GM21737 (cell line): ENCODE measurements around the gene MLXIPL.
"Not testable (repeated sequence)": the region's sequence is repeated elsewhere in the genome, so short reads cannot be mapped to it uniquely, and the experiment has no call there.

Experiments
- ATAC-seq: cut with Tn5 transposase; IDR thresholded peaks from one replicate; pipeline ENCODE4 v1.9.1; 2021; ENCODE audit warnings: mild to moderate bottlenecking, moderate library complexity; ENCODE audit not compliant: unreplicated experiment

The MLXIPL gene

GRCh38 chr7:73645643-73646174 is 21.4 kb upstream of the MLXIPL start:
- ATAC-seq: no peak

DNA sequence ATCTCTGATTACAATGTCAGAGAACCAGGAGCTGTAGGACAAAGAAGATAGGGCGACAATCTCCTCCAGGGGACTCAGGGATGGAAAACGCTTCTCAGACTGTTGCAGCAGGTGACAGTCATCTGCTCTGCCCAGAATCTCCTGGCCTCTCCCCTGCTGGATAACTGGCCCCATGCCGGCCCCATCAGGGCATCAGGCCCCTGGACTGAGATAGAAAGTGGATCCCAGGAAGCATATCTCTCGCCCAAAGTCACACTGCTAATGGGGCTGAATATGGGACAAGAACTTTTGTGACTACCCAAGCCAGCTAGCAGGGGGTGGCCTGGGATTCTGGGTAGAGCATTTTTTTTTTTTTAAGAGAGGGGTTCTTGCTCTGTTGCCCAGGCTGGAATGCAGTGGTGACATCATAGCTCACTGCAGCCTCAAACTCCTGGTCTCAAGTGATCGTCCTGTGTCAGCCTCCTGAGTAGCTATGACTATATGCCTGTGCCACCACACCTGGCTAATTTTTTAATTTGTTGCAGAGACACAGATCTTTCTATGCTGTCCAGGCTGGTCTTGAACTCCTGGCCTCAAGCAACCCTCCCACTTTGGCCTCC is 20.5 kb upstream of the MLXIPL start:
- ATAC-seq: no peak

- no peak for ATAC-seq
Observed at GRCh38 chr7:73642834-73643233, 18.5 kb upstream of the MLXIPL start.

DNA sequence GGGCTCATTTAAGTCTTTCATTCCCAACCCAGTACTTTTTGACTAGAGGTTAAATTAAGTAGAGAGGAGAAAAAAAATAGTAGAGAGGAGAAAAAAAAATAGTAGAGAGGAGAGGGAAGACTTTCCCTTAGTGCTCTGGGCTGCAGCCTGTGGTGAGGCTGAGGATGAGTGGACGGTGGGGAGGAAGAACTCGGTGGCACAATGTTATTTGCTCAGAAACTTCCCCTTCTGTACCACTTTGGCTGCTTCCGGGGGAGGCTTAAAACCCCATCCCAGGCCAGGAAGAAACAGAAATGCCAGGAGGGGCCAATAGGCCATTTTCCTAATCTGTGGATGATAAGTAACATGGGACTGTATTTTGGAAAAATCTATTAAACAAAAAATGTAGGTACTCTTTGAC is 14.6 kb upstream of the MLXIPL start:
- ATAC-seq: no peak

- no peak for ATAC-seq
Observed at GRCh38 chr7:73635428-73636200, 11.3 kb upstream of the MLXIPL start.

- no peak for ATAC-seq
Observed at GRCh38 chr7:73633844-73634243, 9.5 kb upstream of the MLXIPL start.

- no peak for ATAC-seq
Observed at GRCh38 chr7:73633323-73633722, 9.0 kb upstream of the MLXIPL start.

DNA sequence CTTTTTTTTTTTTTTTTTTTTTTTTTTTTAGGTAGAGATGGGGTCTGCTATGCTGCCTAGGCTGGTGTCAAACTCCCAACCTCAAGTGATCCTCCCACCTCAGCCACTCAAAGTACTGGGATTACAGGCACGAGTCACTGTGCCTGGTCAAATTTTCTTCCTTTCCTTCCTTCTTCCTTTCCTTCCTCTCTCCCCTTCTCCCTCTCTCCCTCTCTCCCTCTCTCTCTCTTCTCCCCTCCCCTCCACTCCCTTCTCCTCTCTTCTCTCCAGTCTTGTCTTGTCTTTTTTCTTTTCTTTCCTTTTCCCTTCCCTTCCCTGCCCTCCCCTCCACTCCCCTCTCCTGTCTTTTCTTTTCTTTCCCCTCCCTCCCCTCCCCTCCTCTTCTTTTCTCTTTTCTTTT is 7.2 kb upstream of the MLXIPL start:
- no peak for ATAC-seq

- no peak for ATAC-seq
Observed at GRCh38 chr7:73628504-73628903, 4.2 kb upstream of the MLXIPL start.

- ATAC-seq: no peak
Observed at GRCh38 chr7:73626814-73627213, 2.5 kb upstream of the MLXIPL start.

DNA sequence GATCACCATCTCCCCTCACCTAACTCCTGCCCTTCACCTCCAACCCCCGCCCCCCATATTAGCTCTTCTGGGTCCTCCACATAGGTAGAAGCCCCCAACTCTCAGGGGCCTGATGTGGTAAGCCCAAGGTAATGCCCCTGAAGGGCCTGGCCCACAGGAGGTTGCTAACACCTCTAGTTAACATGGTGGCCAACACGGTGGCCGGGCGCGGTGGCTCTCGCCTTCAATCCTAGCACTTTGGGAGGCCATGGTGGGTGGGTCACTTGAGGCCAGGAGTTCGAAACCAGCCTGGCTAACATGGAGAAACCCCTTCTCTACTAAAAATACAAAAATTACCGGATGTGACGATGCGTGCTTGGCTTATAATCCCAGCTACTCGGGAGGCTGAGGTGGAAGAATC is 954 bp upstream of the MLXIPL start:
- ATAC-seq: no peak

DNA sequence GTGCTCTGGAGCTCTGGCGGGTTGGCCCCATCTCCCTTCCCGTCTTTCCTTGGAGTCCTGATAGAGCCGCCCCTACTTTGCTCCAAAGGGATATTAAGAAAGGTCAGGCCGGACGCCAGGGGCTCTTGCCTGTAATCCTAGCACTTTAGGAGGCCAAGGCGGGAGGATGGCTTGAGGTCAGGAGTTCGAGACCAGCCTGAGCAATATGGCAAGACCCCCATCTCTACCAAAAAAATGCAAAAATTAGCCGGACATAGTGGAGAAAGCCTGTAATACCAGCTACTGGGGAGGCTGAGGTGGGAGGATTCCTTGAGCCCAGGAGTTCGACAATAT is 313 bp upstream of the MLXIPL start:
- ATAC-seq: no peak

DNA sequence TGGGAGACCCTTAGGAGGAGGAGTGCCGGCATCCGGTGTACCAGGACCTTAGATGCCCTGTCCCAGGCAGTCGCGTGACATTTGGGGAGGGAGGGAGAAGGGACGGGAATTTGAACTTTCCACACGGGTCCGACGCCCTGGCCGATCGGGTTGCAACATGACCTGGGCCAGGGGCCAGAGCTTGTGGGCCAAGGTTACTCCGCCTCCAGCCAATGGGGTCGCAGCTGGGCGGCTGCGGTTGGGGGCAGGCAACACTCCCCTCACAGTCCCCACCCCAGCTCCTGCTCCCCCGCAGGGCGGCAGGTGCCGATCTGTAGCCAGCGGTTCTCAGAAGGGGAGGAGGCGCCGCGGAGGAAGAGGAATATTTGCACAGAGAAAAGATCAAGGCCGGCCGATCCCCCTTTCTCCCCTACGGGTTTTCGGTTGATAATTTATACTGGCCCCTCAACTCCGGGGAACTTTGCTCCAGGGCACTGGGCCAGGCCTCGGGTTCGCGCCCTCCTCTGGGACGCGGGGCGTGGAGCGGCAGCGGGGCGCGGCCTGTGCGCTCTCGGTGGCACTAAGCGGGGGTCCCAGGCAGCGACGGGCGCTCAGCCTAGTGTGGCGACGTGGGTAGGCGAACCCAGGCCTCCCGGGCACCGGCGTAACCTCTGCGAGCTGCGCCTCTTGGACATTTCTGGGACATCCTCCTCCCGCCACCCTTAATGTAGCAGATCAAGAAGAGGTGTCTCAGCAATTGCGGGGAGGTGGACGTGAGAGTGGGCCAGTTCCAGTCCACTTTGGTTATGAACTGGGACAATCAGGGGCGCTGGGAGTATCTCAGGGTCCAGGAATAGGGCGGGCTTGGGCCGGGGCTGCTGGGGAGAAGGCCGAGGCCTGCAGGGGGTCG is 1.2 kb downstream of the MLXIPL start:
- ATAC-seq: no peak

- ATAC-seq: no peak
Observed at GRCh38 chr7:73622527-73622908, 1.8 kb downstream of the MLXIPL start.

DNA sequence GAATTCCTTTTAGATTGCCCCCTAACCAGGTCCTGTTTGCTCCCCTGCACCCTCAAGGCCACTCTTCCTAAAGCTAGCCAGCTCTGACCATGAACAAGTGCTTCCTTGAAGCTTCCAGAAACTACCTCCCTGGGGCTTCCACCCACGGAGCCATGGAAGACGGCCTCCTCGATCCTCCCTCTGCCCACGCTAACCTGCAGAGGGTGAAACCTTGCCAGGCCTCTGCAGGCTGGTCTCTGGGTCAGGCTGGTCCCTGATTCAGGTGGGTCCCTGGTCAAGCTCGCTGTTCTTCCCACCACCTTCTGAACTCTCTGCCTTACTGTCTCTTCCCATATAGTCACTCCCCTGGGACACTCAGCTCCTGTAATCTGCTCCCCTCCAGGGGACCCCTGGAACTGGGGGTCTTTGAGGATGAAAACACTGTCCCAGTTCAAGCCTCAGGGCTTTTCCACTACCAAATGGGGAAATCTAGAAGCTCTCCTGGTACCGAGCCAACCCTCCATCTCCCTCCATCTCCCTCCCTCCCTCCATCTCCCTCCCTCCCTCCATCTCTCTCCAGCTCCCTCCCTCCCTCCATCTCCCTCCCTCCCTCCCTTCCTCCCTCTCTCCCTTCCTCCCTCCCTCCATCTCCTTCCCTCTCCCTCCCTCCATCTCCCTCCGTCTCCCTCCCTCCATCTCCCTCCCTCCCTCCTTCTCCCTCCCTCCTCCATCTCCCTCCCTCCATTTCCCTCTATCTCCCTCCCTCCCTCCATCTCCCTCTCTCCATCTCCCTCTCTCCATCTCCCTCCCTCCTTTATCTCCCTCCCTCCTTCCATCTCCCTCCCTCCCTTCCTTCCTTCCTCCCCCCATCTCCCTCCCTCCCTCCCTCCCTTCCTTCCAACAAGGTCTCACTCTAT is 2.9 kb downstream of the MLXIPL start:
- ATAC-seq: no peak

GRCh38 chr7:73619394-73619793 is 4.9 kb downstream of the MLXIPL start:
- ATAC-seq: not testable (repeated sequence)

GRCh38 chr7:73618538-73618937 is 5.8 kb downstream of the MLXIPL start:
- ATAC-seq: no peak

GRCh38 chr7:73617520-73617919 is 6.8 kb downstream of the MLXIPL start:
- ATAC-seq: not testable (repeated sequence)

DNA sequence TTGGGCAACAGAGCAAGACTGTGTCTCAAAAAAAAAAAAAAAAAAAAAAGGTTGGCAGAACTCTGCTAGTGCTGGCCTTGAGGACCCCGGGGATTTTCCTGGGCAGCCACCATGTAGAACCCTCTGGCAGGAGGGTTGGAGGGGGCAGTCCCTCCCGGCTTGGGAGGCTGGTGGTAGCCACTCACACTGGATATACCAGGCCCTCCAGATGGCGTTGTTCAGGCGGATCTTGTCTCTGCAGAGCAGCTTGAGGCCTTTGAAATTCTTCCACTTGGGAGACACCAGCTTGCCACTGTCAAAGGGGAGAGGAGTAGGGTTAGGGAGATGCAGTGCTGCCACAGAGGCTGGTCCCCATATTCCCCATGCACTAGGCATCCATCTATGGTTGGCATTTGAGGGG is 8.4 kb downstream of the MLXIPL start:
- ATAC-seq: no peak

DNA sequence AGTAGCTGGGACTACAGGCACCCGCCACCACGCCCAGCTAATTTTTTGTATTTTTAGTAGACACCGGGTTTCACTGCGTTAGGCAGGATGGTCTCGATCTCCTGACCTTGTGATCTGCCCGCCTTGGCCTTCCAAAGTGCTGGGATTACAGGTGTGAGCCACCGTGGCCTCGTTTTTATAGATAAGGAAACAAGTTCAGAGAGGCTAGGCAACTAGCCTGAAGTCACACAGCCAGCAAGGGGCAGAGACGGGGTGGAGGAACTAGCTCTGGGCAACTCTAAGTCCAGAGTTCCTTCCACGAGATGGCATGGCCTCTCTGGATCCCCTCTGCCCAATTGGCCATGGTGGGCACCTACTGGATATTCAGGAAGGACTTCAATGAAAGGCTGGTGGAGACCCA is 9.4 kb downstream of the MLXIPL start:
- ATAC-seq: not testable (repeated sequence)
